Natural killer cell treated with Interleukin-12 subunit alpha and Interleukin-12 subunit beta and Interleukin-15 and Interleukin-18, amount 100 ng/mL, for 72 hours (primary cell): Measurements from ENCODE around the gene UNG. TPM values are rescaled to one million over a fixed set of nuclear protein-coding genes. Genes with fewer than 3 reads are reported as not detected.

Source experiments
- ATAC-seq, 2 donors: fragments of 150-1000 bp; cut with Tn5 transposase in 1 of 2; sonication (Bioruptor Pico), chemical (Tn5 transposase) in 1 of 2; 2 replicates each; pipeline ENCODE4 v1.10.0; 2021
- DNase-seq: peaks from one replicate; pipeline ENCODE4 v3.0.0; 2022; ENCODE audit warnings: low spot score
- H3K27ac Mint-ChIP-seq, 2 donors: 1 replicate in 1 of 2; 2 replicates in 1 of 2; pipeline ENCODE4 v1.8.0; 2022; ENCODE audit warnings: mixed read lengths in 2 of 2, mild to moderate bottlenecking in 1 of 2, moderate library complexity in 1 of 2
- H3K27me3 Mint-ChIP-seq, 2 donors: 1 replicate in 1 of 2; 2 replicates in 1 of 2; pipeline ENCODE4 v1.8.0; 2022; ENCODE audit warnings: mixed read lengths in 2 of 2
- H3K36me3 Mint-ChIP-seq: one replicate; pipeline ENCODE4 v1.8.0; 2022; ENCODE audit warnings: mixed read lengths
- H3K4me1 Mint-ChIP-seq, 2 donors: 1 replicate in 1 of 2; 2 replicates in 1 of 2; pipeline ENCODE4 v1.8.0; 2022; ENCODE audit warnings: low read depth in 2 of 2, mixed read lengths in 2 of 2, mild to moderate bottlenecking in 1 of 2
- H3K4me3 Mint-ChIP-seq: one replicate; pipeline ENCODE4 v1.8.0; 2022; ENCODE audit warnings: mixed read lengths
- H3K9me3 Mint-ChIP-seq: 2 replicates; pipeline ENCODE4 v1.8.0; 2022; ENCODE audit warnings: mixed read lengths
- total RNA-seq, 2 donors: library from RNA; stranded (reverse); gene quantifications; one replicate each; pipeline ENCODE4 v1.2.3, GENCODE V29; 2022

UNG gene
- total RNA-seq, 2 donors from 2014 or later: 36.1 to 79.3 TPM

DNA sequence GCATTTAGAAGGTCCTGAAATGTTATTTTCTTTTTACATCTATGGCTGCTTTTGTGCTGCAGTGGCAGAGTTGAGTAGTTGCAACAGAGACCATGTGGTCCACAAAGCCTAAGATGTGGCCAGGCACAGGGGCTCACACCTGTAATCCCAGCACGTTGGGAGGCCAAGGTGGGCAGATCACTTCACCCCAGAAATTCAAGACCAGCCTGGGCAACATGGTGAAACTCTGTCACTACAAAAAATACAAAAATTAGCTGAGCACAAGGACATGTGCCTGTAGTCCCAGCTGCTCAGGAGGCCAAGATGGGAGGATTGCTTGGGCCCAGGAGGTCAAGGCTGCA lies 31.6 kb upstream of the UNG start:
- H3K36me3 Mint-ChIP-seq: no peaks in the 10 kb centered on the region
- H3K4me1 Mint-ChIP-seq: peaks cover 0 to 3% of the 10 kb centered on the region in 2 donors
- ATAC-seq: no peak
- no peaks in the 10 kb centered on the region for H3K9me3 Mint-ChIP-seq
- H3K27me3 Mint-ChIP-seq: no peaks in the 10 kb centered on the region
- no peak for DNase-seq
- H3K4me3 Mint-ChIP-seq: no peak overlapping the region
- H3K27ac Mint-ChIP-seq: no peak overlapping the region

DNA sequence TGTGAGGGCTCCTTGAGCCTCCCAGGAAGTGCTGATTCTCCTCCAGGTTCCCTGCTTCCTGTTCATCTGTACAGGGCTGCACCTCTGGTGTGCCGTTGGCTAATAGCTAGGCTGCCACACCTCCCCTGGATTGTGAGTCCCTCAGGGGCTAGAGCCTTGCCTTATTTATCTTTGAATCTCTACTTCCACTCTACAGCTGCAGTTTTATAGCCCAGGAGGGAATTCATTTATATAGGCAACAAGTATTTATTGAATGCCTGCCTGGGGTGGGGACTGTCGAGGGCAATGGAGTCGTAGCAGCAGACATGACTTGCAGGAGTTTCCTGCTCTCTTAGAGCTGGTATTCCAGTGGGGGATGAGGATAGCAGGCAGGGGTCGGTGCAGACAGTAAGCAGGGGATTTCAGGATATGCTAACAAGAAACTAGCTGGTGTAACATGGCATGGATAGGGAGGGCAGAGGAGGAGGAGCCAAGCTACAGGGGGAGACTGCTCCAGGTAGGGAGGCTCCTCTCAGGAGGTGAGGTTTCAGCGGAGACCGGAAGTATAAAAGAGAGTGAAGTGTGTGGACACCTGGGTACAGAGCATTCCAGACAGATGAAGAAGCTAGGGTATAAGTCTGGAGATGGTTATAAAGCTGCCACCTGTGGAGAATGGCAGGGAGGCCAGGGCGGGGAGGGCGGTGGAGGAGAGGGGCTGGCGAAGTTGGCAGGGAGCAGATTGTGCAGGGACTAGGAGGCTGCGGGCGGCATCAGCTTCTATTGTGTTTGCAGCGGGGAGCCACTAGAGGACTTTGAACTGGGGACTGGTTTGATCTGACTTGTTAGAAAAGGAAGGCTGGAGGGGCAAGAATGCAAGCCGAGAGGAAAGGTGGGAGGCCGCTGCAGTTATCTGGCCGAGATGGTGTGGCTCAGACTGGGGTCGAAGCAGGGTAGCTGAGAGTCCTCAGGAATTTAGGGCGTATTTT lies 27.8 kb upstream of the UNG start:
- Mint-ChIP-seq H3K9me3 (no peaks in the 10 kb centered on the region), H3K4me3 (no peak overlapping the region), H3K4me1 (no peaks in the 10 kb centered on the region), H3K36me3 (peaks cover 8% of the 10 kb centered on the region), H3K27ac (no peak overlapping the region), H3K27me3 (no peaks in the 10 kb centered on the region)
- DNase-seq (no peak), ATAC-seq (no peak)

DNA sequence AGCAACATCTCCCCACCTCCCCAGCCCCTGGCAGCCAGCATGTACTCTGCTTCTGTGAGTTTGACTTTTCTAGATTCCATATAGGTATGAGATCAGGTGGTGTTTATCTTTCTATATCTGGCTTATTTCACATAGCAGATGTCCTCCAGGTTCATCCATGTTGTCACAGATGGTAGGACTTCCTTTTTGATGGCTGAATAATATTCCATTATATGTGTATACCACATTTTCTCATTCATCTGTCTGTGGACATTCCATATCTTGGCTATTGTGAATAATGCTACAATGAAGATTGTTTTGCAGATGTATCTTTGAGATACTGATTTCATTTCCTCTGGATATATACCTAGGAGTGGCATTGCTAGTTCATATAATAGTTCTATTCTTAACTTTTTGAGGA lies 22.5 kb upstream of the UNG start:
- no peak for ATAC-seq
- Mint-ChIP-seq H3K4me1 (no peaks in the 10 kb centered on the region), H3K36me3 (peaks cover 35% of the 10 kb centered on the region), H3K27ac (no peak overlapping the region), H3K4me3 (no peak overlapping the region), H3K27me3 (no peaks in the 10 kb centered on the region), H3K9me3 (no peaks in the 10 kb centered on the region)
- no peak for DNase-seq

DNA sequence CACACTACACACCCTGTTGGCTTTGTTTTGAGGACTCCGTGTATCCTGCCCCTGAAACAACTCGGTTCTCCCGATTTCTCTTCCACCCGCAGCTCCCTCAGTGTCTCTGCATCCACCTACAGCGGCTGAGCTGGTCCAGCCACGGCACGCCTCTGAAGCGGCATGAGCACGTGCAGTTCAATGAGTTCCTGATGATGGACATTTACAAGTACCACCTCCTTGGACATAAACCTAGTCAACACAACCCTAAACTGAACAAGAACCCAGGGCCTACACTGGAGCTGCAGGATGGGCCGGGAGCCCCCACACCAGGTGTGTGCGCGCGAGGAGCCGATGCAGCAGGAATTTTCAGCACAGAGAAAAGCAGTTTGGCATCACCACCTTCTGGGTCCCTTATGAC lies 14.6 kb upstream of the UNG start:
- H3K27me3 Mint-ChIP-seq: no peaks in the 10 kb centered on the region
- H3K36me3 Mint-ChIP-seq: peaks cover 31% of the 10 kb centered on the region
- no peaks in the 10 kb centered on the region for H3K4me1 Mint-ChIP-seq
- DNase-seq (no peak), ATAC-seq (no peak)
- H3K27ac Mint-ChIP-seq: no peak overlapping the region
- no peaks in the 10 kb centered on the region for H3K9me3 Mint-ChIP-seq
- H3K4me3 Mint-ChIP-seq: no peak overlapping the region

DNA sequence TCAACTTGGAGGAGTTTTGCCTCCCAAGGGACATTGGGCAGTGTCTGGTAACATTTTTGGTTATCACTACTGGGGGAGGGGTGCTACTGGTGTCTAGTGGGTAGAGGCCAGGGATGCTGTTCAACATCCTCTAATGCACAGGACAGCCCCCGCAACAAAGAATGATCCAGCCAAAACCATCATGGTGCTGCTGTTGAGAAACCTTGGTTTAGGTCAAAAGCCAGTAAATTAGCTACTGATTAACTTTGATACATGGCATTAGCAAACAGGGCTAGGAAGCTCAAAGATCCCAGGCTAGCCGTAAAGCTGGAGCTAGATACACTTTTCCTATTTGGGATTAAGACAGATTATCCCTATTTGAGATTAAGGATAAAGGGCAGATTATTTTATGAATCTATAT lies 13.0 kb upstream of the UNG start:
- Mint-ChIP-seq H3K27ac (no peak overlapping the region), H3K27me3 (no peaks in the 10 kb centered on the region), H3K9me3 (no peaks in the 10 kb centered on the region), H3K36me3 (peaks cover 21% of the 10 kb centered on the region), H3K4me3 (no peak overlapping the region), H3K4me1 (no peaks in the 10 kb centered on the region)
- no peak for DNase-seq
- ATAC-seq: no peak

DNA sequence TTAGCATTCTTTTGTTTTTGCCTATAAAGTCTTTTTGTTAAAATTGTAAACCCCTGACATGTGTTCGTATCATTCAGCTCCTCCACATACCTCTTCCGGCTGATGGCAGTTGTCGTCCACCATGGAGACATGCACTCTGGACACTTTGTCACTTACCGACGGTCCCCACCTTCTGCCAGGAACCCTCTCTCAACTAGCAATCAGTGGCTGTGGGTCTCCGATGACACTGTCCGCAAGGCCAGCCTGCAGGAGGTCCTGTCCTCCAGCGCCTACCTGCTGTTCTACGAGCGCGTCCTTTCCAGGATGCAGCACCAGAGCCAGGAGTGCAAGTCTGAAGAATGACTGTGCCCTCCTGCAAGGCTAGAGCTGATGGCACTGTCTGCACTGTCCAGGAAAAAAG lies 11.8 kb upstream of the UNG start:
- DNase-seq: no peak
- Mint-ChIP-seq H3K27me3 (no peaks in the 10 kb centered on the region), H3K4me1 (peaks cover 0 to 1% of the 10 kb centered on the region in 2 donors), H3K27ac (no peak overlapping the region), H3K4me3 (no peak overlapping the region), H3K9me3 (no peaks in the 10 kb centered on the region), H3K36me3 (peaks cover 11% of the 10 kb centered on the region)
- no peak for ATAC-seq

DNA sequence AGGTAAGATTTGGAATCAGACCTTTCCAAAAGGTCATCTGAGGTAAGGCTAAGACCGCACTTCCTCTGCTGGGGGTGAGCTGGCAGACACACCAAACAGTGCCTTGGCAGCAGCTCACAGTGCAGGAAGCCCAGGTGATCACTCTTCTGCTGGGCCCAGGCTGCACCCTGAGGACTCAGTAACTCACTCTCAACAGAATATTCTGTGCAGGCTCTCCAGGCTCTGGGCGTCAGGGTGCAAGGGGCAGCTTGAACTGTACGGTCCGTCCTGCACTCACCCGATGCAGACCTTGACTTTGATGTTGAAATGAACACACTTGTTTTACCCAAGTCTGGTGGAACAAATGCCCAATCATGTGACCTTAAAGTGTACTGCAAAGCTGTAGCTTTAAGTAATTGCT lies 10.1 kb upstream of the UNG start:
- Mint-ChIP-seq H3K27me3 (no peaks in the 10 kb centered on the region), H3K27ac (no peak overlapping the region), H3K9me3 (no peaks in the 10 kb centered on the region), H3K36me3 (peaks cover 5% of the 10 kb centered on the region), H3K4me1 (peaks cover 7 to 9% of the 10 kb centered on the region in 2 donors), H3K4me3 (no peak overlapping the region)
- DNase-seq (no peak), ATAC-seq (no peak)

DNA sequence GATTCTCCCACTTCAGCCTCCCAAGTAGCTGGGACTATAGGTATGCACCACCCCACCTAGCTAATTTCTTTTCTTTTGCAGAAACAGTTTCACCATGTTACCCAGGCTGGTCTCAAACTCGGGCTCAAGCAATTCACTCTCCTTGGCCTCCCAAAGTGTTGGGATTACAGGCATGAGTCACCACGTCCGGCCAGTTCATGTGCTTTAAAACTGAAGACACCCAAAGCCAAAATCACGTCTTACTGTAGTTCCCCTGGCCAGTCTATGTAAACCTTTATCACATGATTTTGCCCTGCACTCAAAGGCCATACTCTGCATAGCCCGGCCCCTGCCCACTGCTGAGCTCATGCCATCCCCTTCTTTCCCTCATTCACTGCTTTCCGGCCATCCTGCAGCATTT lies 8.6 kb upstream of the UNG start:
- peaks cover 5% of the 10 kb centered on the region for H3K36me3 Mint-ChIP-seq
- H3K9me3 Mint-ChIP-seq: no peaks in the 10 kb centered on the region
- no peaks in the 10 kb centered on the region for H3K27me3 Mint-ChIP-seq
- H3K4me1 Mint-ChIP-seq: peaks cover 23 to 24% of the 10 kb centered on the region in 2 donors
- H3K27ac Mint-ChIP-seq: peak overlapping the region in 1 of 2 donors; percentile 63
- no peak overlapping the region for H3K4me3 Mint-ChIP-seq
- no peak for ATAC-seq
- no peak for DNase-seq

DNA sequence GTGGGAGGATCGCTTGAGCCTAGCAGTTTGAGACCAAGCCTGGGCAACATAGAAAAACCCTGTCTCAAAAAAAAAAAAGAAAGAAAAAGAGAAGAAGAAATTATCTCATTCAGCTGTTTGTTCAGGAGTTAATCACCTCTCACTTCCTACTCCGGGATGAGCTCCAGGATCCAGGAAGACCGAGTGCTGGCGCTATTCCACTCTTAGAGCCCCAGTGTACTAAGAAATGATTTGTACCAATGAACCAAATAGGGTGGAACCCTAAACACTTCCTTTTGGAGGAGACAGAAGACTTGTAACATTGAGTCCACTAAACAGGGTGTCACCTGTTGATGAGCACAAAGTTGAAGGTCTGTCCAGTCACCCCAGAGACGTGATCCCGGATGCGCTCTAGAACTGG lies 7.7 kb upstream of the UNG start:
- Mint-ChIP-seq H3K9me3 (no peaks in the 10 kb centered on the region), H3K4me1 (peaks cover 26 to 29% of the 10 kb centered on the region in 2 donors), H3K36me3 (peaks cover 5% of the 10 kb centered on the region), H3K27me3 (no peaks in the 10 kb centered on the region), H3K4me3 (no peak overlapping the region), H3K27ac (peak overlapping the region in 1 of 2 donors; percentile 63)
- DNase-seq (no peak), ATAC-seq (no peak)

DNA sequence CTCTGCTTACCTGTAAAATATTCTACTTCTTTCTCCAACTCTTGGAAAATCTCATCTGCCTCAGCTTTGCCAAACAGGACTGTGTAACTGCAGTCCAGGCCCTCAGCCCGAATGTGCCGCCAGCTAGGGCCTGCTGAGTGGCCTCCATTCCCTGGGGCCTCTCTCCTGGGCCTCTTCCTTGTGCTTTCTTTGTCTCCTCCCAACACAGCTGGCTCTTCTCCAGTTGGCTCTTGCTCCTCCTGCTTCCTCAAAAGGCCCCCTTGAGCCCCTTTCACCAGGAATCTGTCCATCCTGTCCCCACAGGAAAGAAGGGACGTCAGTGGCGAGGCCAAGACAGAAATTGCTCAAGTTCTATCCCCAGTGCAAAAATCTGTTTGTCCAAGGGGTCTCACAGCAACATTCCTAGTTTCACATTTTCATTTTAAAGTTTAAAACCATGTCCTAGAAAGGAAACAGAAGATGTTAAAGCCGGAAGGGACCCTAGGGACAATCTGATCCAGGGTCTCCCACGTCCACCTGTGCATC lies 4.8 kb upstream of the UNG start:
- peak overlapping the region; percentile 77 for H3K4me3 Mint-ChIP-seq
- H3K9me3 Mint-ChIP-seq: no peaks in the 10 kb centered on the region

DNA sequence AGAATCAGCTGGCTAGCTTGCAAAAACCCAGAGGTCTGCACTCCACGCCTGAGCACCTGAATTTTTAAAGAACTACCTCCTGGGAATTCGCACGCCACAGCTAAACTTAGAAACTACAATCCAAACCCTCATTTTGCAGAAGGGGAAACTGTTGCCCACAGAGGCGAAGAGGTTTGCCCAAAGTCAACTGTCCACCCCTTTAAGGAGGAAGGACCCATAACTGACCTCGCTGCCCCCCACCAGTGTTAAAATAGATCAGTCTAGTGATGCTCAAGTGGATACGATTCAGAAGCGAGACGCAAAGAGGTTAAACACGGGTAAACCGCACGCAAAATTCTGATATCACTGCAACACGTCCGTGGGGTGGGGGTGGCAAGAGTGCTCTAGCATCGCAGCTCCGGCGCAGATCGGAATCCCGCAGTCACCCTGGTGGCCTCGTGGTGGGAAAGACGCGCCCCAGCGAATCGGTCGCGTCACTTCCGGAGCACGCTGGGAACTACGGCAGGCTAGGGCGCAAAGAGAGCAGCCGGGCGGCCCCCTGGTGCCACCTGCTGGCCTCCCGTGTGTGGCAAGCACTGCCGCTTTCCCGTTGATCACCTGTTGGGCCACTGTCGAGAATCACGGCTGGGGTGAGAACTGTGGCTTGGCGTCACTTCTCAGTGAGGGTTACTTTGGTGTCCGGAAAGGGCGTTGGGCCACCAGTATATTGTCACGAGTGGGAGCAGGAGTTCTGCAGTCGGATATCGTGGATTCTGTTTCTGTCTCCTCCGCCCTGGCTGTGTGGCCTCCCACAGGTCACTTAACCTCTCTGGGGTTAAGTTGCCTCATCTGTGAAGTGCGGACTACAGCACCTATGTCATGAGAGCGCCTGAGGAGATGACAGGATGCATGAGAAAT lies 4.1 kb upstream of the UNG start, which contains the start of gene ALKBH2:
Gene ALKBH2 (minus strand): TSS at position 451 of the 897 bp plus-strand sequence. CDS start 686 bp downstream, outside the sequence.
- H3K27me3 Mint-ChIP-seq: no peaks in the 10 kb centered on the region
- H3K36me3 Mint-ChIP-seq: no peaks in the 10 kb centered on the region
- H3K9me3 Mint-ChIP-seq: no peaks in the 10 kb centered on the region
- peak within 1 kb of the TSS; percentile 71 to 72 for H3K27ac Mint-ChIP-seq
- H3K4me3 Mint-ChIP-seq: peak within 1 kb of the TSS; percentile 77
- peaks cover 27 to 29% of the 10 kb centered on the region in 2 donors for H3K4me1 Mint-ChIP-seq
- ATAC-seq (peak; percentile 82 to 85), DNase-seq (peak; percentile 96)

More for the DNA sequence above, 4.8 kb upstream of the UNG start:
- Mint-ChIP-seq H3K27me3 (no peaks in the 10 kb centered on the region), H3K4me1 (peaks cover 26 to 29% of the 10 kb centered on the region in 2 donors), H3K27ac (peak overlapping the region; percentile 71 to 72), H3K36me3 (no peaks in the 10 kb centered on the region)
- no peak for DNase-seq
- ATAC-seq: no peak

DNA sequence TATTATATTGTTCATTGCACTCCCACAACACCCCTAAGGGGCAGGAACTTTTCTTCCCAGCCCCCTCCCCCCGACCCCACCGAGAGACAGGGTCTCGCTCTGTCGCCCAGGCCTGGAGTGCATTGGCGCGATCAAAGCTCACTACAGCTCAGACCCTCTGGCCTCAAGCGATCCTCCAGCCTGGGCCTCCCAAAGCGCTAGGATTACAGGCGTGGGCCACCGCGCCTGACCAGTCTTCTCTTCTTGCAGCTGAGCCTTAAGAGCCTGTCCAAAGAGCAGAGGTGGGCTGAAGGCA lies 310 bp upstream of the UNG start:
- ATAC-seq (no peak), DNase-seq (no peak)
- peaks cover 44 to 47% of the 10 kb centered on the region in 2 donors for H3K4me1 Mint-ChIP-seq
- no peaks in the 10 kb centered on the region for H3K27me3 Mint-ChIP-seq
- H3K36me3 Mint-ChIP-seq: peaks cover 6% of the 10 kb centered on the region
- H3K9me3 Mint-ChIP-seq: no peaks in the 10 kb centered on the region
- H3K27ac Mint-ChIP-seq: peak overlapping the region in 1 of 2 donors; percentile 26
- no peak overlapping the region for H3K4me3 Mint-ChIP-seq

DNA sequence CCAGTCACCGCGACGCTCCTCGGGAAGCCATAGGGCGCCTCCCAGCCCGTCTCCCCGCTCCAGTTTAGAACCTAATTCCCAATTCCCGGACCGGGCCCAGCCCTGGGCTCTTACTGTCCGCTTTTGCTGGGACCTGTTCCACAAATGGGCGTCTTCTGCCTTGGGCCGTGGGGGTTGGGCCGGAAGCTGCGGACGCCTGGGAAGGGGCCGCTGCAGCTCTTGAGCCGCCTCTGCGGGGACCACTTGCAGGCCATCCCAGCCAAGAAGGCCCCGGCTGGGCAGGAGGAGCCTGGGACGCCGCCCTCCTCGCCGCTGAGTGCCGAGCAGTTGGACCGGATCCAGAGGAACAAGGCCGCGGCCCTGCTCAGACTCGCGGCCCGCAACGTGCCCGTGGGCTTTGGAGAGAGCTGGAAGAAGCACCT lies 797 bp downstream of the UNG start:
- H3K27ac Mint-ChIP-seq: peak overlapping the region; percentile 26 to 76
- H3K27me3 Mint-ChIP-seq: no peaks in the 10 kb centered on the region
- H3K9me3 Mint-ChIP-seq: no peaks in the 10 kb centered on the region
- no peak for DNase-seq
- ATAC-seq: peak; percentile 37 to 50
- peak overlapping the region; percentile 84 for H3K4me3 Mint-ChIP-seq
- peaks cover 33 to 36% of the 10 kb centered on the region in 2 donors for H3K4me1 Mint-ChIP-seq
- peaks cover 6% of the 10 kb centered on the region for H3K36me3 Mint-ChIP-seq

DNA sequence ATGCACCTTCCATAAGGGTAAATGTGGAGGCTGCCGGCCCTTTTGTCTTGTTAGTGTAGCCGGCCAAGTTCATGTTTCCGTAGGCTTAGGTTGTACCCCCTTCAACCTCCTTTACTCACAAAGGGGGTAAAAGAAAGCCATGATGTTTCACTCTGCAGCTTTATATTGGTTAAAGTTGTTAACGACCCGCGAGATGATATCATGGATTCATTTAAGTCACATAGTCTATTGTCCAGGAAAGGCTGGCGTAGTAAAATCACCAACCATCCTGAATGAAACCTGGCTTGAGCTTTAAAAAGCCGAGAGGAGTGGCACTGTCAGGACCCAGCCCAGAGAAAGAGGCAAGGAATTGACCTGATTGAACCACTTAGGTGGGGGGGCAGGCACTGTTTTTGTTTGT lies 1.3 kb downstream of the UNG start:
- peak overlapping the region; percentile 84 for H3K4me3 Mint-ChIP-seq
- H3K27me3 Mint-ChIP-seq: no peaks in the 10 kb centered on the region
- peaks cover 6% of the 10 kb centered on the region for H3K36me3 Mint-ChIP-seq
- no peak for DNase-seq
- H3K27ac Mint-ChIP-seq: peak overlapping the region; percentile 26 to 76
- H3K9me3 Mint-ChIP-seq: no peaks in the 10 kb centered on the region
- H3K4me1 Mint-ChIP-seq: peaks cover 29 to 31% of the 10 kb centered on the region in 2 donors
- ATAC-seq: no peak
